Activated CD8-positive, alpha-beta memory T cell treated with anti-CD3 and anti-CD28 coated beads for 4 hours (primary cell): Measurements from ENCODE around the gene TMEM213.

ENCODE experiments used
- DNase-seq, 2 donors: peaks; one replicate each; pipeline ENCODE4 v3.0.0-alpha.2; 2020; ENCODE audit warnings: low read depth in 2 of 2

Gene TMEM213

GRCh38 chr7:138797715-138798320 is at the start of gene TMEM213, which contains the start of gene ATP6V0A4:
Gene TMEM213 (plus strand): TSS chr7:138797994. CDS start chr7:138798105, 111 bp downstream.
Gene ATP6V0A4 (minus strand): TSS chr7:138798196. CDS start chr7:138771247, 26,949 bp downstream.
- no peak for DNase-seq

DNA sequence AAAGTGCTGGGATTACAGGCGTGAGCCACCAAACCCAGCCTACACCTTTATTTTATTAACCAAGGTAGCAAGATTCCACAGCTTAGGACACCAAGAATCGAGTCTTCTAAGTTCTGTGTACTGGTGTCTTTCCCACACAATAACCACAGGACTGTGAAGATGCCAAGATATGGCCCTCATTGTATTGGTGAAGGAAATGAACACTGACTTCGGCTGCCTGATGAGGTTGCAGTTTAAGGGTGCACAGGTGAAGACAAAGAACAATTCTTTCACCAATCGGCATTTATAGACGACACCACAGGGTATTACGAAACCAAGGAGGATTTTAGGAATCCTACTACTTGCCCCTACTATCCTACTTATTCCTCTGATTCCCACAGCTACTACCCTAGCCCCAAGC is 49.1 kb upstream of the TMEM213 start:
- no peak for DNase-seq

DNA sequence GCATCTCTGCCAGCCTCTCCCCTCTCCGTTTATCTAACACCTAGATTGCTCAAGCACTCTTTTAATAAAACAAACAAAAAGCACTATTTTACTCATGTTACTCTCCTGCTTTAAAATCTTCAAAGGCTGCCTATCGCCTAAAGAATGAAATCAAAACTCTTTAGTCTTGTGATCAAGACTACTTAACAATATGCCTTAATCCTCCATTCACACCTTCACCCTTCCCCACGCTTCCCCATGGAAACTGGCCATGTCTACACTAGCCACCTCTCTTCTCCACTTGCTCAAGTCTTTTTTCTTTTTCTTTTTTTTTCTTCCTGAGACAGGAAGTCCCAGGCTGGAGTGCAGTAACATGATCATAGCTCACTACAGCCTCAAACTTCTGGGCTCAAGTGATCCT is 47.8 kb upstream of the TMEM213 start:
- DNase-seq: no peak

- no peak for DNase-seq
These were observed 47.3 kb upstream of the TMEM213 start for GRCh38 chr7:138750473-138750872.

DNA sequence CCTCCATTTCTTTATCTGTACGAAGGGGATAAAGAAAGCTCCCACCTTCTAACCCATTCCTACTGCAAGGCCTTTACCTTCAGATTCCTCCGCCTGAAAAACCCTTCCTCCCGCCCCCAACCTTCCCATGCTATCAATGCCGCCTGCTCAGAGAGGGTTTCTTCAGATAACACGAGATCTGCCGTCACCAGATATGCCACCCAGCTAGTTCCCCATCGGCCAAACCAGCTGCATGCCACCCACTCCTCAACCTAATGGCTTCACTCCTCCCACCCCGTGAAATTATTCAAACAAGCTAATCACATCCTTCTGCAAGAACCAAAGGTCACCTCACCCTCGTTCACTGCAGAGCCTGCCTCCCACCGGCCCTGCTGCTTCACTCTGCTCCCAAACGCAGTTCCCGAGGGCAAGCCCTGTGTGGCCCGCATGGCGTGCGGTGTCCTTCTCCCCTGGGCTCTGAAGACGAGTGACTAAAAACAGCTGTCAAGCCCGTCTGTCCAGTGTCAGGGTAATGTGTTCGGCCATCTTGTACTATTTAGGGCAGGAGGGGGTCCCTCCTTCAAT is 46.8 kb upstream of the TMEM213 start:
- DNase-seq: no peak

GRCh38 chr7:138752518-138753149 is 45.2 kb upstream of the TMEM213 start:
- peak; percentile 84 to 94 for DNase-seq

DNA sequence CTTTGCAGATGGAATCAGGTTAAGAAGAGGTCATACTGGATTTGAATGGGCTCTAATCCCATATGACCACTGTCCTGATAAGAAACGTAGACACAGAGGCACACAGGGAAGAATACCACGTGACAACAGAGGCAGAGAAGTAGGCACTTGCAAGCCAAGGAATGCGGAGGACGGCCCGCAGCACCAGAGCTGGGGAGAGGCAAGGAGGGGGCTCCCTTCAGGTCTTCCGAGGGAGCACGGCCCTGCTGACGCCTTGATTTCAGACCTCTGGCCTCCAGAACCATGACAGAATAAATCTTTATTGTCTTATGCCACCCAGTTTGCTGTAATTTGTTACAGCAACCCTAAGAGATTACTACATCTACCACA is 44.7 kb upstream of the TMEM213 start:
- DNase-seq: no peak

DNA sequence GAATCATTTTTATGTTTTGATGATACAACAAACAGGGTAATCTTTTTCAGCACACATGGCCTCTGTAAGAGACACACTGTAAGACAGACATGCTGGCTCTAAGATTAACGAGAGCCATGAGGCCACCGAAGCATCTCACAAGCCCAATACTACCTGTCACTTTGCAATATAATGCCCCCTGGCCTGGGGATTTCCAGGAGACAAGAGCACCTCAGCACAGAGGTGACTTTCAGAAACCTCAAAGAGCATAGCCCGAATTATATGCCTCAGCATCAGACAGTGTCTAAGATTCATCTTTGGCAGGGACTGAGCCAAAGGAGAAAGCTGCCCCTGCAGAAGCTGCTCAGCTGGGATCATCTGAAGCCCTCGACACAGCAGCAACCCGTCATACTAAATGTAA is 44.2 kb upstream of the TMEM213 start:
- DNase-seq: no peak

- DNase-seq: no peak
These were observed 42.5 kb upstream of the TMEM213 start for GRCh38 chr7:138755331-138755747.

- DNase-seq: no peak
These were observed 41.8 kb upstream of the TMEM213 start for GRCh38 chr7:138755842-138756590.

GRCh38 chr7:138756591-138757242 is 41.1 kb upstream of the TMEM213 start:
- DNase-seq: no peak

DNA sequence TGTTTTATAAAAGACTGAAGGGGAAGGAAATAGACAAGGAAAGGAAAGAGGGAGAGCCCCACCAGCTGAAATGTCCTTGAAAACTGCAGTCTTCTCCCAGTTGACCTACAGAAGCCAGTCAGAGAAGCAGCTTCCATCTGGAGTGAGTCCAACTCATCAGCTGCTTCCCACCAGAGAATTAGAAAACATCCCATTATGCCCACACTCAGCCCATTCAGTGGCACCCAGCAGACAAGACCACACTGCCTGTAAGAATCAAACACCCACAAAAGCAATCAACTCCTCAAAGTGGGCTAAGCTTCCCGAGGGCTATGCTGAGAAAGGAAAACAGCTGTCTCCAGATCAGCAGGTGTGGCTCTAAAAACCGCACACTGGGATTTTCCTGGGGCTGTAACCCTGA is 29.6 kb upstream of the TMEM213 start:
- no peak for DNase-seq

GRCh38 chr7:138770904-138771303 is 26.9 kb upstream of the TMEM213 start:
- no peak for DNase-seq

DNA sequence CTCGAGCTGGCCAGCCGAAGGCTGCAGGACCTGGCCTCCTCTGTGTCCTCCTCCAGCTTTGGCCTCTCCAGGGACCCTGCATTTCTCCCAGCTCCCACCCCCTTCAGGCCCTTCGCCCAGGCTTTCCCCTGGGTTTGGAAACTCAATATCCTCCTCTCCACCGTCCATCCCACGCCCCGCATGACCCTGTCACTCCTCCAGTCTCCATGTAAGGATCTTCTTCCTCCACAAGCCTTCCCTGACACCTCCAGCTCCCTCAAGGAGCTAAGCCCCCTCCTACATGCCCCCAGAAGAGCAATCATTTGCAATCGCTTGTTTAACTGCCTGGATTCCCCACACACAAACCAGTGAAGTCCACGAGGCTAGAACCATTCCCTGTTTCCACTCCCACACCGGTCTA is 24.6 kb upstream of the TMEM213 start:
- DNase-seq: no peak

GRCh38 chr7:138773817-138774216 is 24.0 kb upstream of the TMEM213 start:
- no peak for DNase-seq

DNA sequence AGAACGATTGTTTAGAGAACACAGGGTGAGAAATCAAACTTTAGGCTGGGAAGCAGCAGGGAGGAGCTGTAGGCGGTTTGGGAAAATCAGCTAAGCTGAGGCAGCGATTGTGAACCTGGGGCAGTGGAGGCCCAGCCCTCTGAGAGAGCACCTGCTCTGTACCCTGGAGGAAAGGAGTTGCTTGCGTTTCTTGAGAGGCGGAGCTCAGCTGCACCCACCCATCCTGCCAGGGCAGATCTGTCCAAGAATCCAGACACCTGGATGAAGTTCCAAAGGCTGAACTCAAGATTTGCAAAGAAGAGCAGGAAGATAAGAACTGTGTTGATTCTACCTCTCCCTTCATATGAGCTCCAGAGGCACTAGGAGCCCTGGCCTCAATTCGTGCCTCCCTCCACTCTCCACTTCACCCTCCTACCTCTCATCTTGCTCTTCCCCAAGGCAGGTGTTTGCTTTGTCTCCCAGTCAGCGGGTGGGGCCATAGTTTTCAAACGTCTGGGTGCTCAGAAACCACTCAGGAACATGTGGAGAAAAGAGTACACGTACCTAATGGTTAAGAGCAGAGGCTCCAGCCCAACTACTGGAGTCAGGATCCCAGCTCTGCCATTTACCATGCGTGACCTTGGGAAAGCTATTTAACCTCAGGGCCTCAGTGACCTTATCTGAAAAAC is 21.5 kb upstream of the TMEM213 start:
- DNase-seq: no peak

- no peak for DNase-seq
These were observed 16.8 kb upstream of the TMEM213 start for GRCh38 chr7:138781004-138781403.

DNA sequence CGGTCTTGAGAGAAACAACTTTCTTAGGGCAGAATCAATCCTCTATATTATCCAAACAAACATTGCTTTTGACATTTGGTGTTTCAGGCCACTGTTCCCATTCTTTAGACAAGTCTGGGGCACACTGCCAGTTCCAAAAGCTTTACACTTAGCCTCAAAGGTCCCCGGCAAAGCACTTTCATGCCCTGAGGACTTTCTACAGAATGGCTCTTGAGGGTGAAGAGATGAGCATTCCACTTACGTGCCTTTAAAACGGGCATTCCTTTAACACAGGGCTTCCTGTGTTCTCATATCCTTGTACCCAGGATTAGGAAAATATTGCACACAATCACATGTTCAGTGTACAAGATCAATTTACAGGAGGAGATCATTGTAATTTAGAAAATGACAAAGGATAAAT is 13.1 kb upstream of the TMEM213 start:
- DNase-seq: no peak

DNA sequence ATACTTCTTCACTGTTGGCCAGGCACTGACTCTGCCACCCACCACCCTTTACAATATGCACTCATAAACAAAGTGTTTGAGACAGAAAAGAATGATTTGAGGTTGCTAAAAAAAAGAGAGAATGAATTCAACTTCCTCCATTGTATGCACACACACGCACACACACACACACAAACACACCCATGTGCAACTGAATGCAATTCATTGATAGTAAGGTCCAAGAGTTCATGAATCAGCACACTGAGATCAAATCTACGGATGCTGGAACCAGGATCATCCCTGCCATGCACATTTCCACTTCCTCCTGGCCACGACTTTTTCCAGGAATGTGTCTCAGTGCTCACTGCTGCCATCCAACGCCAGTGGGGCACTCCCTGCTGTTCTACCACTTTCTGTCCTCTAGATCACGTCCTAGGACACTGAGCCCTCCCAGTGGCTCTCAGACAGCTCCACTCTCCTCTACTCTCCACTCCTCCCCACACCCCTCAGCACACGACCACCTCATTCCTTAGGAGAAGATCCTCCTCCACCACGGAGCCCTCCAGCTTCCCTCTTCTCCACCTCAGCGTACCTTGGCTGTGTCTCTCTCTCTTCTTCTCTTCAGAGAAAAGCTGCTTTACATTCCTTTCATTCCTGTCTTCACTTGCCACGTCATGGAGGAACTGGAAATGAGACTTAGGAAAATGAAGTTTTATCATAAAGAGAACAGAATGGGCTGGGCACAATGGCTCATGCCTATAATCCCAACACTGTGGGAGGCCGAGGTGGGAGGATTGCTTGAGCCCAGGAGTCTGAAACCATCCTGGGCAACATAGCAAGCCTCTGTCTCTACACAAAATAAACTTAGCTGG is 12.0 kb upstream of the TMEM213 start:
- no peak for DNase-seq

DNA sequence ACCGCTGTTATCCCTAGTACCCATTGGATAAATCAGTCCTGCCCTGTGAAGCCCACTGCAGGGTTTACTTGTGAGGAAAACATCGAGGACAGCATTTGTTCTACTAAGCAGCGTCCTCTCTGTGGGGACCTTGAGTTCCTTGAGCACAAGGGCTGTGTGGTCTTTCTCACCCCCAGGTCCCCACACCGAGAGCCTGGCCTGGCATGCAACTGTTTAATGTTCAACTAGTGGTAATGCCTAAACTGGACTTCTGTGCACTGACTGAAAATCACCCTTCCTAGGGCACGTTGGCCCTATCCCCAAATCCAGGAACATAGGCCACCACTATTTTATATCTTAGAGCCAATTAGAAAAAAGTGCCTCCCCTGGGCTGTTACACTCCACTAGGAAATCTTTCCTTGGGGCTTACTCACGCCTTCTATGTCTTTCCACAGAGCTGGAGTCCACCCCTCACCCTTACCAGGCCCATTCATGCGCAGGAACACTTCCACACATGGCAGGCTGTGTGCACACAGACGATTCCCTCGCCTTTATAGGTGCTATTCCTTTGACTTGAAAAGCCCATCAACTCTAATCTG is 1.7 kb upstream of the TMEM213 start:
- no peak for DNase-seq
